HepG2 (cell line): ENCODE data around the gene C14orf119. TPM values are rescaled to one million over a fixed set of nuclear protein-coding genes. Genes with fewer than 3 reads are reported as not detected.

Experiments
- SMARCE1 ChIP-seq: fragments of 450-650 bp; IDR thresholded peaks from 2 replicates; pipeline ENCODE4 v1.6.1; 2017; ENCODE audit warnings: borderline replicate concordance
- ZNF800 ChIP-seq: sonication (generic); formaldehyde crosslinking; IDR thresholded peaks from 2 replicates; pipeline ENCODE4 v1.4.0; 2020; ENCODE audit warnings: missing genetic modification reagents
- polyA plus RNA-seq, 8 experiments: library from polyadenylated mRNA; depleted of rRNA in 3 of 8; stranded (reverse) in 7 of 8; unstranded in 1 of 8; fragments of >200 nt; fragmentation: Illumina TruSeq in 4 of 8; extraction: Trizol in 4 of 8; gene quantifications; 2 replicates each; pipeline versions ENCODE4 v1.2.1 to v1.2.3, GENCODE V29; 2011 to 2016; ENCODE audit warnings: low read depth in 4 of 8, missing spikeins in 1 of 8, mixed read lengths in 1 of 8; ENCODE audit not compliant: insufficient read depth in 1 of 8
- total RNA-seq, 5 experiments: library from RNA; depleted of rRNA; stranded (reverse); fragments of >200 nt; fragmentation: Illumina TruSeq; extraction: Trizol; gene quantifications; 2 replicates each; pipeline ENCODE4 v1.2.3, GENCODE V29; 2016; ENCODE audit warnings: low read depth in 1 of 5
- TF ChIP-seq, protein P1 (sequence below): sonication (generic); formaldehyde crosslinking; IDR thresholded peaks from 2 replicates; pipeline ENCODE4 v1.4.0; 2020; ENCODE audit warnings: missing genetic modification reagents, borderline replicate concordance
- TF ChIP-seq, protein P2 (sequence below): sonication (generic); formaldehyde crosslinking; IDR thresholded peaks from 2 replicates; pipeline ENCODE4 v1.9.0; 2021; ENCODE audit warnings: mild to moderate bottlenecking, missing genetic modification reagents

The C14orf119 gene
- total and polyA plus RNA-seq, 2 of the 13 experiments (the other 11 are each of a cell fraction or from before 2014, with no cell fraction given) = 117 to 206 TPM

DNA sequence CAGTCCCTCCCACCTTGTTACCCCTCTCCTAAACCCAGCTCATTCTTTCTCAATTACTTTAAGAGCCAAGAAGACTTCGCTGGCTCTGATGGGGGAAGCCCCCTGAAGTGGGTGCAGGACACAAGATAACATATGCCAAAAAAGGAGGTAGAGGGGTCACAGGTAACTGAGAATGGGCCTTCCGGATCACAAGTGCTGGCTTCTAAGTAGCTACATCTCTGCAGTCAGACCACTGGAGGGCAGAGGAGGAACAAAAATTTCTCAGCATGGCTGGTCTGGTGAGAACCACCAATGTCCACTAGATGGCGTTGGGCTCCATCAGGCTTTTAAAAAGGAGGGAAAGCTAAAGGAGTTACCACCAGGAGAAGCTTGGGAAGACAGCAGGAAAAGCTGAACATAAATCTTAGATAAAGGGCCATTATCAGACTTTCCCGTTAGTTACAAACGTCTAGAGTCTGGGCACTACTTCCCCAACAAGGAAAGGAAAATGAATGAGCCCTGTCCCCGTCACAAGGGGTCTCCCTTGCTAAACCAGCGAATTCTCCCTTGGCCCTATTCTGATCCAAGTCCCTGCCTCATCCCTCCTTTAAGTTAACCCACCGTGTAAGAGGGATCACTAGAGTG is 26.4 kb upstream of the C14orf119 start (continued):
- peak; percentile 89 for TF ChIP-seq ZNF800
- TF ChIP-seq SMARCE1 = no peak
- TF ChIP-seq, protein P1, sequence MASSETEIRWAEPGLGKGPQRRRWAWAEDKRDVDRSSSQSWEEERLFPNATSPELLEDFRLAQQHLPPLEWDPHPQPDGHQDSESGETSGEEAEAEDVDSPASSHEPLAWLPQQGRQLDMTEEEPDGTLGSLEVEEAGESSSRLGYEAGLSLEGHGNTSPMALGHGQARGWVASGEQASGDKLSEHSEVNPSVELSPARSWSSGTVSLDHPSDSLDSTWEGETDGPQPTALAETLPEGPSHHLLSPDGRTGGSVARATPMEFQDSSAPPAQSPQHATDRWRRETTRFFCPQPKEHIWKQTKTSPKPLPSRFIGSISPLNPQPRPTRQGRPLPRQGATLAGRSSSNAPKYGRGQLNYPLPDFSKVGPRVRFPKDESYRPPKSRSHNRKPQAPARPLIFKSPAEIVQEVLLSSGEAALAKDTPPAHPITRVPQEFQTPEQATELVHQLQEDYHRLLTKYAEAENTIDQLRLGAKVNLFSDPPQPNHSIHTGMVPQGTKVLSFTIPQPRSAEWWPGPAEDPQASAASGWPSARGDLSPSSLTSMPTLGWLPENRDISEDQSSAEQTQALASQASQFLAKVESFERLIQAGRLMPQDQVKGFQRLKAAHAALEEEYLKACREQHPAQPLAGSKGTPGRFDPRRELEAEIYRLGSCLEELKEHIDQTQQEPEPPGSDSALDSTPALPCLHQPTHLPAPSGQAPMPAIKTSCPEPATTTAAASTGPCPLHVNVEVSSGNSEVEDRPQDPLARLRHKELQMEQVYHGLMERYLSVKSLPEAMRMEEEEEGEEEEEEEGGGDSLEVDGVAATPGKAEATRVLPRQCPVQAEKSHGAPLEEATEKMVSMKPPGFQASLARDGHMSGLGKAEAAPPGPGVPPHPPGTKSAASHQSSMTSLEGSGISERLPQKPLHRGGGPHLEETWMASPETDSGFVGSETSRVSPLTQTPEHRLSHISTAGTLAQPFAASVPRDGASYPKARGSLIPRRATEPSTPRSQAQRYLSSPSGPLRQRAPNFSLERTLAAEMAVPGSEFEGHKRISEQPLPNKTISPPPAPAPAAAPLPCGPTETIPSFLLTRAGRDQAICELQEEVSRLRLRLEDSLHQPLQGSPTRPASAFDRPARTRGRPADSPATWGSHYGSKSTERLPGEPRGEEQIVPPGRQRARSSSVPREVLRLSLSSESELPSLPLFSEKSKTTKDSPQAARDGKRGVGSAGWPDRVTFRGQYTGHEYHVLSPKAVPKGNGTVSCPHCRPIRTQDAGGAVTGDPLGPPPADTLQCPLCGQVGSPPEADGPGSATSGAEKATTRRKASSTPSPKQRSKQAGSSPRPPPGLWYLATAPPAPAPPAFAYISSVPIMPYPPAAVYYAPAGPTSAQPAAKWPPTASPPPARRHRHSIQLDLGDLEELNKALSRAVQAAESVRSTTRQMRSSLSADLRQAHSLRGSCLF (CRISPR knock-in tag) = no peak
- TF ChIP-seq, protein P2, sequence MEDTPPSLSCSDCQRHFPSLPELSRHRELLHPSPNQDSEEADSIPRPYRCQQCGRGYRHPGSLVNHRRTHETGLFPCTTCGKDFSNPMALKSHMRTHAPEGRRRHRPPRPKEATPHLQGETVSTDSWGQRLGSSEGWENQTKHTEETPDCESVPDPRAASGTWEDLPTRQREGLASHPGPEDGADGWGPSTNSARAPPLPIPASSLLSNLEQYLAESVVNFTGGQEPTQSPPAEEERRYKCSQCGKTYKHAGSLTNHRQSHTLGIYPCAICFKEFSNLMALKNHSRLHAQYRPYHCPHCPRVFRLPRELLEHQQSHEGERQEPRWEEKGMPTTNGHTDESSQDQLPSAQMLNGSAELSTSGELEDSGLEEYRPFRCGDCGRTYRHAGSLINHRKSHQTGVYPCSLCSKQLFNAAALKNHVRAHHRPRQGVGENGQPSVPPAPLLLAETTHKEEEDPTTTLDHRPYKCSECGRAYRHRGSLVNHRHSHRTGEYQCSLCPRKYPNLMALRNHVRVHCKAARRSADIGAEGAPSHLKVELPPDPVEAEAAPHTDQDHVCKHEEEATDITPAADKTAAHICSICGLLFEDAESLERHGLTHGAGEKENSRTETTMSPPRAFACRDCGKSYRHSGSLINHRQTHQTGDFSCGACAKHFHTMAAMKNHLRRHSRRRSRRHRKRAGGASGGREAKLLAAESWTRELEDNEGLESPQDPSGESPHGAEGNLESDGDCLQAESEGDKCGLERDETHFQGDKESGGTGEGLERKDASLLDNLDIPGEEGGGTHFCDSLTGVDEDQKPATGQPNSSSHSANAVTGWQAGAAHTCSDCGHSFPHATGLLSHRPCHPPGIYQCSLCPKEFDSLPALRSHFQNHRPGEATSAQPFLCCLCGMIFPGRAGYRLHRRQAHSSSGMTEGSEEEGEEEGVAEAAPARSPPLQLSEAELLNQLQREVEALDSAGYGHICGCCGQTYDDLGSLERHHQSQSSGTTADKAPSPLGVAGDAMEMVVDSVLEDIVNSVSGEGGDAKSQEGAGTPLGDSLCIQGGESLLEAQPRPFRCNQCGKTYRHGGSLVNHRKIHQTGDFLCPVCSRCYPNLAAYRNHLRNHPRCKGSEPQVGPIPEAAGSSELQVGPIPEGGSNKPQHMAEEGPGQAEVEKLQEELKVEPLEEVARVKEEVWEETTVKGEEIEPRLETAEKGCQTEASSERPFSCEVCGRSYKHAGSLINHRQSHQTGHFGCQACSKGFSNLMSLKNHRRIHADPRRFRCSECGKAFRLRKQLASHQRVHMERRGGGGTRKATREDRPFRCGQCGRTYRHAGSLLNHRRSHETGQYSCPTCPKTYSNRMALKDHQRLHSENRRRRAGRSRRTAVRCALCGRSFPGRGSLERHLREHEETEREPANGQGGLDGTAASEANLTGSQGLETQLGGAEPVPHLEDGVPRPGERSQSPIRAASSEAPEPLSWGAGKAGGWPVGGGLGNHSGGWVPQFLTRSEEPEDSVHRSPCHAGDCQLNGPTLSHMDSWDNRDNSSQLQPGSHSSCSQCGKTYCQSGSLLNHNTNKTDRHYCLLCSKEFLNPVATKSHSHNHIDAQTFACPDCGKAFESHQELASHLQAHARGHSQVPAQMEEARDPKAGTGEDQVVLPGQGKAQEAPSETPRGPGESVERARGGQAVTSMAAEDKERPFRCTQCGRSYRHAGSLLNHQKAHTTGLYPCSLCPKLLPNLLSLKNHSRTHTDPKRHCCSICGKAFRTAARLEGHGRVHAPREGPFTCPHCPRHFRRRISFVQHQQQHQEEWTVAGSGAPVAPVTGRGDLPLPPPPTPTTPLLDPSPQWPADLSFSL (CRISPR knock-in tag) = no peak
